ENCODE data around the gene CALCR.

- TF ChIP-seq POLR2AphosphoS5 (IDR thresholded peaks at IDR 0.05; ENCODE audit: low read depth, low read length) (no peak), POLR2A (IDR thresholded peaks at IDR 0.05; ENCODE audit: low read depth, low read length) (no peak), TAF1 (IDR thresholded peaks at IDR 0.05; ENCODE audit: borderline replicate concordance, low read depth, low read length) (no peak)
These were observed 165.2 kb downstream of the CALCR start for GRCh38 chr7:93409324-93409723.
